ENCODE results near the gene KIFAP3.

- TF ChIP-seq CTCF (IDR thresholded peaks at IDR 0.05 in 4 of 5, conservative IDR thresholded peaks at IDR 0.05 in 1 of 5) (no peak), POLR2A (IDR thresholded peaks at IDR 0.05) (no peak)
Measured at GRCh38 chr1:169924063-169924462, 150.4 kb downstream of the KIFAP3 start.
